ENCODE measurements around the gene MAZ.

GRCh38 chr16:29820271-29820701 is 14.0 kb downstream of the MAZ start, which contains the start of gene MVP:
- TF ChIP-seq CTCF (IDR thresholded peaks at IDR 0.05; ENCODE audit: insufficient read depth, low read length): no peak
- no peak for TF ChIP-seq GABPA (IDR thresholded peaks at IDR 0.05; ENCODE audit: low read depth)
- TF ChIP-seq POLR2AphosphoS5 (IDR thresholded peaks at IDR 0.05; ENCODE audit: low read depth): peak; percentile 38
- no peak for TF ChIP-seq REST (IDR thresholded peaks at IDR 0.05; ENCODE audit: insufficient replicate concordance, low read depth)
- TF ChIP-seq SPI1 (IDR thresholded peaks at IDR 0.05; ENCODE audit: borderline replicate concordance, low read depth): peak; percentile 64; the same call in 1 of the 2 replicates

All from HL-60 (cell line).